HG03097 (cell line): ENCODE measurements around the gene TEAD4.

Experiments used
- ATAC-seq: cut with Tn5 transposase; IDR thresholded peaks from one replicate; pipeline ENCODE4 v1.9.1; 2021; ENCODE audit not compliant: unreplicated experiment, low FRiP score

The TEAD4 gene

DNA sequence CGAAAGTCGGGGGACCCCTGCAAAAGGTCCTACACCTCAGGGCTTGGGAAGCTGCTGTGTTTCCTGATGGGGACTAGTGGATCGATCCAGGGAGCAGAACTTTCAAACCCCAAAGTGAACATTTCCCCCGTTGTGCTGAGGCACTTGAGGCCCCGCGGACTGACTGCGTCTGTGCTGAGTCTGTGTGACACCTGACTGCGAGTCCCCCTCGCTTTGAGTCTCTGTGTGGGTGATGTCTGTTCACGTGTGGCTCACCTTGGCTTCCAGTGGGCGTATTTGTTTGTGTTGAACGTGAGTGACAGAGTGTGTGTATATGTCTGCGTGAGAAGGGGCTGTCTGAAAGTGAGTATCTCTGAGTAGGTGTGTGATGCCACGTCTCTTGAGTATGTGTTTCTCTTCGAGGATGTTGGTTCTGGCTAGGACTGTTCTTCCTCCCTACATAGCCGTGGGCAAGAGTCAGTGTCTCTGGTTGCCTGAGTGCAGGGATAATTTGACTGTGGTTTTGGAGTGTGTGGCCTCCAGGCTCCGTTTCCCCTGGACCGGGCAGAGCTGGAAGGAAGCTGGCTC lies 1.3 kb downstream of the TEAD4 start:
- ATAC-seq: no peak

DNA sequence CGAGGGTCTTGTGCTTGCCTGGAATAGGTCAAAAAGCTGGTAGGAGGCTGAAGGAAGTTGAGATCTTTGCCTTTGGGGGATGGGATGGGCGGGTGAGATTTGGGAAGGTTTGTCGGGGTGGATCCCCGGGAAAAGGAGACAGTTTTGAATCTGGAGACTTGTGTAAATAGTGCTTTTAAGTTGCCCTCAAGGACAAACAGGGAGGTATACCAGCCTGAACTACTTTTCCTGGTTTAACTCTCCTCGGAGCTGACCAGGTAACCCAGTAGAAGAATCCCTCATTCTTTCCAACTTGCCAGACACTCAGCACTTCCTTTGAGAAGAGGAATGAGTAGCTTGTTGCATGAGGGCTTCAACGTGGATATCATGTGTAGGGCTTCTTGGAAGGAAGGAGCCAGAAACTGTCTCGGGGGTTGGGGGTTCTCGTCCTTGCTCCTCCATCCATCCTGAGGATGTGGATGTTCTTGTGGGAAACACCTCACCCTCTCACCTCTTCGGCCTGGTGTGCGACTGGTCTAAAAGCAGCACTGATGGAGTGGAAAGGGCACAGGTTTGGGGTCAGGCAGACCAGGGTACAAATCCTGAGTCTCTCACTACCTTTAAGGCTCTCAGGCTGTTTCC lies 1.9 kb downstream of the TEAD4 start:
- no peak for ATAC-seq

DNA sequence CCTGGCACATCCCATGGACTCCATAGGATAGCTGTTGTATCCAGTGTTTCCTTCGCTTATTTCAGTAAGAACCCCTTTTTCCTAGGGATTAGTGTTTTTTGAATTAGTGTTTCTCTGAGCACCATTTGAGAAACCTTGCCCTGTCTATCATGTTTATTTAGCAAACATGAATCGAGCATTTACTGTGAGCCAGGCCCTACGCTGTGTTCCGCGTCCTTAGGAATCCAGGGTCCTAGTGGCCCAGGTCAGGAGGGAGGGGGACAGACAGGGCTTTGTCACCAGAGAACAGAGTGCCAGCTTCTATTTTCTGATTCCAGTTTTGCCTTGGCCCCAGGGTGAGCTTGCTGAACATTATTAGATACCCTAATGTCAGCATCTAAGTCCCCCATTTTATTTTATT lies 2.5 kb downstream of the TEAD4 start:
- no peak for ATAC-seq

DNA sequence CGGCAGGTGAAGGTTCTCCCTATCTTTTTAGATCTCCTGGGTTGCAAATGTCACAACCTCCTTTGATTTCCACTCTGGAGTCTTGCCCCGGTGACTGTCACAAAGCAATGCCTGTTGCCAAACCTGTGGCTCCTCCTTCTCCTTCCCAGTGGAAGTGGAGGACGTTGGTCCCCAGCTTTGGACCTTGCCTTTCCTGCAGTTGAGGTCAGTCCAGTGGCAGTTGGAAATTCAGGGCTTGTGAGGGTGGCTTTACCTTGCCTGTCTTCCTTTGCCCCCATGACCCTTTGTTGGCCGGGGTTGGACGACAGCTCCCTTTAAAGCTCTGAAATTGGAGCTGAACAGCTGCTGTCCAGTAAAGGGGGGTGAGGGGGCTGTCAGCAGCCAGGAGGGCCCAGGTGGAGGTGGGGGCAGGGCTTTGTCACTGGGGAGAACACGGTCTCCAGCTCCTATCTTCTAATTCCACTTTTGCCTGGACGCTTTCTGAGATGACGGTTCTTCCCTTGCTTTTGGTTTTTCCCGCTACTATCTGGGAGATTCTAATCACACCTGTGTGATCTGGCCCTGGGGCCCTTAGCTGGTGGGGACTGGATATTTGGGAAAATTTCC lies 4.1 kb downstream of the TEAD4 start:
- ATAC-seq: no peak

DNA sequence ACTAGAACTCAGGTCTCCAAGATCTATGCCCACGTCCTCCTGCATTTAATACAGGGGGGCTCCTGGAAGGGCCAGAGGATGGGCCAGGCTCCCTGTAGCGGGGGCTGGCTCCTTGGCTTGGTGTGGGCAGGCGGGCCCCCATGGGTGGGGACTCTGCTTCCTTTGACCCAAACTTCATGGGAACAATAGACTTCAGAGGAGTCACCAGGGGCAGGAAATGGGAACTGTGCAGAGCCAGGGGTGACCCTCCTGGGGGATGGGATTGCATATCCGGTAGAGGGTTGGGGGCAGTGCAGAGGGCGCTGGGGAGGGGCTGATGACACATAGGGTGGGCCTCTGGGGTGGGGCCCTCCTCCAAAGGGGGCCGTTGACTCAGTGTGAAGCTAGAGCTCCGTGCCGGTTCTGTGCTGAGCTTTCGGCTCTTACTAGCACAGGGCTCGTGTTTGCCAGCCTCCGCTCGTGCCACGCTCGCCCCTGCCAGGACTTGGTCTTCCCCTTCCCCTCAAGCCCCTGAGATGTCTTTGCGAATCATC lies 4.6 kb downstream of the TEAD4 start:
- no peak for ATAC-seq

DNA sequence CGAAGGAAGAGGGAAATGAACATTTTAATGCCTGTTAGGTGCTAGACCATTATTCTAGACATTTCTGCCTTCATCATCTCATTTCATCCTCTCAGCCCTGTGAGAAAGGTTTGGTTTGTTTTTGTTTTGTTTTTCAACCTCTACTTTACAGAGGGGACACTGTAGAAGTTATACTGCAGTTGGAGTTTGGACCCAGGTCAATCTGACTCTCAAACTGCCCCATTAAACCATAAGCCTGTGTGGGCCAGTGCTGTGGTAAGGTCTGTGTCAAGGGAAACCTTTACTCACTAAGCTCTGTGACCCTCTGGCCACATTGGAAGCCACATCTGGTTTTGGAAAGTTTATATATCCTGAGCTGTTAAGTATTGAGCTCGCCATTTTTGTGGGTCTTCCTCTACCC lies 8.5 kb downstream of the TEAD4 start:
- no peak for ATAC-seq

DNA sequence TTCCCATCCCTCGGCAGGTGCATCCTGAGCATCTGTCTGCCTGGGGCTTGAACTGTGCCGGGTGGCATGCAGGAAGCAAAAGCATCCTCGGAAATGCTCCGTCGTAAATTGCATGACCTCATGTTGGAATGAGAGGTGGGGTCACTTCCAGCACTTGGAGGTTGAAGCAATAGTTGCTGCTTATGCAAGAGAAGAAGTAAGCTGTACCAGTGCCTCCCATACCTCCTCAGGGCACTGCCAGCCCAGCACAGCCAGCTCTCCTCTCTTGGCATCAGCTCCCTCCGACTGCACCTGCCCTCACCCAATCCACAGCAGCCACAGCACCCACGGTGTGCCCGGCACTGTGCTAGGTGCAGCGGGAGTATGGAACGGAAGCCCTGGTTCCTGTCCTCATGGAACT lies 11.5 kb downstream of the TEAD4 start:
- no peak for ATAC-seq

DNA sequence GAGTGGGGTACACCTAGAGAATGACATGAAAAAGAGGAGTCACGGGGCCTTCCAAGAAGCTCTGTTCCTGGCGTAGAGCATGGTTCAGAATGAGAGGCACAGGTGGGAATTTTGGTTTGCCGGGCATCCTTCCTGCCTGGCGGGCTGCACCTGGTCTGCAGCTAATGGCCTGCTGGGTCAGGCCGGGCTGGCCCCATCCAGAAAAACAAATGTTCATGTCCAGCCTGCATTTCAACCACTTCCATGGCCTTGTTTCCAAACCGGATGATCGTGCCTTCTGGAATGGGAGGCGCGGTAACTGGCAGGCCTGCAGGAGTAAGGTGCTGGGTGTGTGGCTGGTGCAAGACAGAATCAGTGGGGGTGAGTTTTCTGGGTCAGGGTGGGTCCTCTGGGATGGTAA lies 14.4 kb downstream of the TEAD4 start:
- no peak for ATAC-seq

DNA sequence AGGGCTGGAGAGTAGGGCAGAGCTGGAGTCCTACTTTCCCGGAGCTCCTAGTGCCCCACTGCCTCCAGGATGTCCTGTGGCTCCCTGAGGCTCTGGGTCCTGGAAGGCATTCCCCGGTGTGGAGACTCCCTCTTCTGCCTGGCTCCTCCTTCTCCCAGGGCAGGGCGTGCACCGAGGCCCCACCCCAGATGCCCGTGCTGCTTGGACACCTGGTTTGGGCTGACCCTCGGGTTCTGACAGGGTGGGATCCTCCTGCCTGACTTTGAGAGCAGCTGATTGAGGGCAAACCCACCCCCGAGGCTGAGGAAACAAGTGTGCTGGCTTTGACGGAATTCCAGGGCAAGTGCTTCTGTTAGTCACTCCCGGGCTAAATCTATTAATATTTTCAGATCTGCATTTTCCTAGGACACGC lies 15.4 kb downstream of the TEAD4 start:
- ATAC-seq: no peak

DNA sequence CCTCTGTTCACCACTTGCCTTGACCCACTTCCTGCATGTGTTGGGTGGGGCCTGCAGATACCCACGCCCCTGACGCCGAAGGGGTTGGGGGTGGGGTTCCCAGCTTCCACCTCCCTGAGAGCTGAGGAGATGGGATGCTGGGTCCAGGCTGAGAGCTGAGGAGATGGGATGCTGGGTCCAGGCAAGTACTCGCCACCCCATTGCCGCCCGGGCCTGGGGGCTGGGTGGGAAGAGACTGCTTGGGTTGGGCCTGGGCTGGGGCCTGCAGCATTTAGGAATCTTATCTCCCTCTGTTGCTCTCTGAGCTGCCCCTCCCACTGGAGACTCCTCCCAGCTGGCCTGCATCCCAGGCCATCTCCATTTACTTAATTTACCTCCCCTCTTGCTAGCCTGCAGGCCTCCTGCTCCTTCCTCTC lies 17.4 kb downstream of the TEAD4 start:
- ATAC-seq: no peak

DNA sequence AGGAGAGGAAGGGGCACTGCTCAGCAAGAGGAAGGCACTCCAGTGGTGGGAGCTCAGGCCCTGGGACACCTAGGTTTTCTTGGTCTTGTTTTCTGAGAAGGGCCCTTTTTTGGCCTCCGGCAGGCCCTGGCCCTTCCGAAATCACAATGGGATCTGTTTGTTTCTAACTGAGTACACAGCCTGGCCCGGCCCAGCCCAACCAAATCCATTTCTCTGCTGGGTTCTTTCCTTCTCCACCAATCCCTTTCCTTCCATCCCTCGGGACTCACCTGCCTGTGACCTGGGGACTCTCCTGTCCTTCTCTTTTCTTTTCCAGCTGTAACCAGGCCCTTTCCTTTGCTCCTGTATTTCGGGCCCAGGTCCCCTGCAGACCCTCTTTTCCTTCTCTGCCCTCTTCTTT lies 18.6 kb downstream of the TEAD4 start:
- no peak for ATAC-seq

DNA sequence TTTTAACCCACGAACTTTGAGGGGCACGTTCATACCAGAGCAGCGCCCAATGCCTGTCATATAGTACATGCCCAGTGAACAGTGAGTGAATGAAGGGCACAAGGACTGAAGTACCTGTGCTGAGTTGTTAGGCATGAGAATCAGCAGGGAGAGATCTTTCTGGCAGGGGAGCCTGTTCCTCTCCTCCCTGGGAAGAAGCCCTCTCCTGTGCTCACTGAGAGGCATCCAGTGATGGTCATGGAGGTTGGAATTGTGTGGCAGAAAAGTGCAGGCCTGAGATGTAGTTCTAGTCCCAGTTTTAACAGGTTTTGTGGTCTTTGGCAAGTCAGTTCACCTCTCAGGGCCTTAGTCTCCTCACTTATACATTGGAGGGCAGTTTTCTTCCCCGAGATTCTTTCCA lies 20.6 kb downstream of the TEAD4 start:
- no peak for ATAC-seq

DNA sequence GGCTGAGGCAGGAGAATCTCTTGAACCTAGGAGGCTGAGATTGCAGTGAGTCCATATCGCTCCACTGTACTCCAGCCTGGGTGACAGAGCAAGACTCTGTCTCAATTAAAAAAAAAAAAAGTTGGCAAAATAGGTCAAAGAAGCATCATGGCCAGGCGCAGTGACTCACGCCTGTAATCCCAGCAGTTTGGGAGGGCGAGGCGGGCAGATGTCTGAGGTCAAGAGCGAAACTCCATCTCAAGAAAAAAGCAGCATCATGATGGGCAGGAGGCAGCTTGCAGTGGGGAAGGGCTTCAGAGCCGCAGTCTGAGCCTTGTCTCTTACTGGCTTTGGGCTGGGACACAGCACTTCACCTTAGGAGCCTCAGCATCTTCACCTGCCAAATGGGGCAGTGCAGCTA lies 21.4 kb downstream of the TEAD4 start:
- no peak for ATAC-seq

DNA sequence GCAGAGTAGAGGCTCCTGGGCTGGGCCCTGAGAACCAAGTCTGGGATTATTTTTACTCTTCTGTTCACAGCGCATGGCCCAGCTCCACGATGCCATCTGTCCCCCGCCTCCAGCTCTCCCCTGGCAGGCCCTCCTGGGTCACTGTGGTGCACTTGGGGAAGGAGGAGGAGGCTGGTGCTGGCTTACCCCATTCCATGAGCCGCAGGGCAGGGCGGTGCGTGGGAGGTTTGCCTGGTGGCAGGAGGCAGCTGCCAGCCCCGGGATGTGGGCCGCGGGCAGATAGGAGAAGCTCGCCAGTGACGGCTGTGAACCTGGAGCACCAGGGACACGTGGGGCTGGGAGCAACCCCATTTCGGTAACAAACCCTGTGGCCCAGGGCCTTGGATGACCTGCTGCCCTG lies 23.2 kb downstream of the TEAD4 start:
- no peak for ATAC-seq

DNA sequence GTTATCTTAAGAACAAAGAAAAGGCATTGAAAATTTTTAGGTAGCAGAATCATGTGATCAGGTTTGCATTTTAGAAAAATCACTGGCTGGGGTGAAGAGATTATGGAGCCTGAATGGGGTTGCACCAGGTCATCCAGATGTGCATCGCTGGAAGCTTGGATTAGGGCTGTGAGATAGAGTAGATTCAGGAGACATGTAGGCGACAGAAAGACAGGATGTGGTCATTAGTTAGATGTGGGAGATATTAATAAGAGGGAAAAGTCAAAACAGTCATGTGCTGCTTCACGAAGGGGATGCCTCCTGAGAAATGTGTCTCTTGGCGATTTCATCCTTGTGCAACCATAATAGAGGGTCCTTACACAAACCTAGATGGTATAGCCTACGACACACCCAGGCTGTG lies 25.1 kb downstream of the TEAD4 start:
- ATAC-seq: no peak

DNA sequence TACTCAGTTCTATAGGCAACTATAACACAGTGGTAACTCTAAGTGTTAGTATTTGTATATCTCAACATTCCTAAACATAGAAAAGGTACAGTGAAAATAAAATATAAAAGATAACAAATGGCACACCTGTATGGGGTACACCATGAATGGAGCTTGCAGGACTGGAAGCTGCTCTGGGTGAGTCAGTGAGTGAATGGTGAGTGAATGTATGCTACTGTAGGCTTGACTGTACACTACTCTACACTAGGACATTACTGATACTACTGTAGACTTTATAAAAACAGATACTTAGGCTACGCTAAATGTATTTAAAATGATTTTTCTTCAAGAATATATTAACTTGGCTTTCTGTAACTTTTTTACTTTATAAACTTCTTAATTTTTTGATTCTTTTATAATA lies 25.5 kb downstream of the TEAD4 start:
- no peak for ATAC-seq

DNA sequence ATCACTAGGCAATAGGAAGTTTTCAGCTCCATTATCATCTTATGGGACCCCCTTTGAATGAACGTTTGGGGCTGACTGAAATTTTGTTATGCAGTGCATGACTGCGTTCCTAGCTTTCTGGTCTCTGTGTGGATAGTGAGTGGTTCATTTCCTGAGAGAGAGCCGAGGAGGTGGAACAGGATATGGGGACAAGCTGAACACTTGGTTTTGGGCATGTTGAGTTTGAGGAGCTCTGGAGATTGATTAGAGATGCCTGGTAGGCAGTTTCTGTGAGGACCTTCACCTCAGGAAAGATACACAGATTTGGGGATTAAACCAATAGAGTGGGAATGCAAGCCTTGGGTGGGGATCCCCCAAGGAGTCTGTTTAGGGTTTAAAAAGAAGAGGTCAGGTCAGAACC lies 27.7 kb downstream of the TEAD4 start:
- no peak for ATAC-seq

DNA sequence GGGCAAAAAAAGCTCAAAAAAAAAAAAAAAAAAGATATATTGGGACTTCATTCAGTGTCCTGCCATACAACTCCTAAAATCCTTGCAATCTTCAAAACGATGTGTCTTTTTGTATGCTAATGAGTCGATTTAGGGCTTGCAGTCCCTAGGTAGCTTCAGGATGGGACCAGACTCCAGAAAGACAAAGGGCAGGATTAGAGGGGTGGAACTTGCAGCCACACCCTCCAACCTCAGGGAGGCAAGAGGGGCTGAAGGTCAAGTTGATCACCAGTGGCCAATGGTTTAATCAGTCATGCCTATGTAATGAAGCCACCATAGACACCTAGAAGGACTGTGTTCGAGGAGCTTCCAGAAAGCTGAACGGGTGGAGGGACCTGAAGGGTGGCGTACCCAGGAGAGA lies 29.3 kb downstream of the TEAD4 start:
- ATAC-seq: no peak

DNA sequence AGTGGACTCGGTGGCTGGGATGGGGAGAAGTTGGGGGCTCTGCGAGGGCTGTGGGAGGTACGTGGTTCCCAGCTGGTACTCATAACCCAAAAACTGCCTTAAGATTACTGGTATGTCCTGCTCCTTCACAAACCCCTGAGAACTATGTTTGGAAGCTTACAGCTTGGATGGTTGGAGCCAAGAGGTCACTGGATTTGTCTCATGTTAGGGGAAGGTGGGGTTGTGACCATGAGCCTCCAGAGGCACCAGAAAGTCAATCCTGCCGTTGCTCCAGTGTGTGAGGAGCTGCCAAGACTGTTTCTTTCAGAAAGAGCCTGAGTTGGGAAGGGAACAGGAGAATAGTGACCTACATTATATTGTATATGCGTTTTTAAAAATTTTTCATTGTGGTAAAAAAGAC lies 33.5 kb downstream of the TEAD4 start:
- ATAC-seq: no peak

DNA sequence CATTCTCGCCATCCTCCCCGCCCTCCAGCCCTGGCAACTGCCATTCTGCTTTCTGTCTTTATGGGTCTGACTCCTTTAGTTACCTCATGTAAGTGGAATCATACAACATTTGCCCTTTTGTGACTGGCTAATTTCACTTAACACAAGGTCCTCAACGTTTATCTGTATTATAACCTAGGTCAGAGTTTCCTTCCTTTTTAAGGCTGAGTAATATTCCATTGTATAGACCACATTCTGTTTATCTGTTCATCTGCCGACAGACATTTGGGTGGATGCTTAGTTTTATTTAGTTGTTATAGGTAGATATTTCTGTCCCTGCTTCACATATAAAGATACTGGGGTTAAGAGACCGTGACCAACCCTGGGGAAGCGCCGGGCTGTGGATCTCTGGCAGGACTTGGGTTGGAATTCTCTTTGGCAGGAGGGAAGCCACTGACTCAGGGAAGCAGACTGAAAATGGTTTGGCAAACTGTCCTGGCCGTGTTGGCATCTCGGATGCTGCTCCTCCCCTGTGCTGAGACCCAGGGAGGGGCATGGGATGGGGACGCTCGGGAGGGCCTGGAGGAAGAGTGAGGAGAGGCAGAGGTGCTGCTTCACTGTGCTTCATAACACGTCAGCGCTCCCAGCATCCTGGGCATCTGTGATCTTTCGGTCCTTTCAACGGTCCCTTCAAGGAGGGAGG lies 38.9 kb downstream of the TEAD4 start:
- ATAC-seq: no peak

DNA sequence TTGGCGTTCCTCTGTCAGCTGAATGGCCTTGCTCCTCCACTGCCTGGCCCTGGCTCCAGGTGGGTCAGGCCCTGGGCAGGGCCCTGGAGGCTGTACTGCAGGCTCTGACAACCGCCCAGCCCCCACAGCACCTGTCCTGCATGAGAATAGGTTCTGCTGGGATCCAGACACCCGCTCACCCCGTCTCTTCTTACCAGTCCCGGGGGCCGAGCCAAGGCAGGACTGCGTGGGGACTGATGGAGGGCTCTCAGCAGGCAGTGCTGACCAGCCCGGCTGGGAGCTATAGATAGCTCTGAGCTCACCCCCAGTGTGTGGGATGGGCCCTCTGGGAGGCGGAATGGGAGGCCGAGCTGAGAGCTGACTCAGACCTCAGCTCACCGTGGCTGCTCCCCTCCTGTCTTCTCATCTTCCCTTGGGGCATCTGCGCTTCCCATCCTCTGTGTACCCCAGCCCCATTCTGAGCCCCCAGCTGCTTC lies 39.6 kb downstream of the TEAD4 start:
- ATAC-seq: no peak
